HepG2 (cell line): ENCODE results near the gene CCDC88C. TPM values are rescaled to one million over a fixed set of nuclear protein-coding genes. Genes with fewer than 3 reads are reported as not detected.

Experiments used
- ATAC-seq: fragments of 200-7000 bp; cut with Tn5 transposase; 3 replicates; pipeline ENCODE4 v1.9.1; 2020; ENCODE audit warnings: mild to moderate bottlenecking, moderate library complexity
- BruUV-seq: library from RNA; stranded (reverse); fragments of 400-500 nt; replicated peaks from 2 replicates; lab custom pipeline; 2021; lab: Mats Ljungman, UMichigan
- CTCF ChIA-PET: fragments of 300-600 bp; formaldehyde crosslinking; extraction: SDS; loops from one replicate; lab custom pipeline; 2021; ENCODE audit warnings: low total read pairs, inconsistent platforms, low intra/inter-chr PET ratio; lab: Yijun Ruan, JAX
- POLR2A ChIA-PET: fragments of 350-600 bp; sonication (Branson Sonifier 250); formaldehyde crosslinking; loops from one replicate; lab custom pipeline; 2020; ENCODE audit warnings: antibody characterized with exemption, inconsistent platforms; lab: Yijun Ruan, JAX
- DNase-seq: peaks from one replicate; pipeline ENCODE4 v3.0.0-alpha.2; 2015; ENCODE audit warnings: low spot score
- FAIRE-seq: peaks from 3 replicates; lab custom pipeline; 2011; peaks lifted over from hg19 to GRCh38; lab: Jason Lieb, UNC
- H2AFZ ChIP-seq: one replicate; pipeline ENCODE4 v1.6.1; 2011; ENCODE audit warnings: low read length, inconsistent platforms
- H3K27ac ChIP-seq: fragments of 300-600 bp; 3 replicates; pipeline ENCODE4 v1.8.0; 2011; ENCODE audit warnings: mixed run types, mild to moderate bottlenecking, mixed read lengths, low read length, inconsistent platforms; ENCODE audit not compliant: insufficient read depth; ENCODE audit errors: extremely low read length
- H3K27me3 ChIP-seq, 2 experiments: fragments of 200-600 bp in 1 of 2; 2 replicates in 1 of 2; 3 replicates in 1 of 2; pipeline versions ENCODE4 v1.6.0 to v1.8.0; 2011; ENCODE audit warnings: low read length in 2 of 2, mild to moderate bottlenecking in 2 of 2, moderate library complexity in 2 of 2, inconsistent platforms in 1 of 2; ENCODE audit not compliant: insufficient read depth in 2 of 2, control insufficient read depth in 1 of 2
- H3K36me3 ChIP-seq, 2 experiments: fragments of 200-600 bp in 1 of 2; replicated peaks in 1 of 2; 2 replicates in 1 of 2; 3 replicates in 1 of 2; pipeline versions ENCODE4 v1.5.1 to v1.8.0; 2011; ENCODE audit warnings: low read length in 2 of 2, inconsistent platforms in 1 of 2; ENCODE audit not compliant: insufficient read depth in 2 of 2, control insufficient read depth in 1 of 2
- H3K4me1 ChIP-seq: 2 replicates; pipeline ENCODE4 v1.5.1; 2012; ENCODE audit warnings: low read length, inconsistent platforms; ENCODE audit not compliant: insufficient read depth
- H3K4me2 ChIP-seq: 2 replicates; pipeline ENCODE4 v1.6.0; 2011; ENCODE audit warnings: low read depth, low read length, inconsistent platforms
- H3K4me3 ChIP-seq, 3 experiments: fragments of 200-600 bp in 1 of 3; sonication (generic), shearing (Covaris generic) in 1 of 3; replicated peaks in 1 of 3; 2 replicates each; pipeline ENCODE4 v1.5.1; 2011 to 2016; ENCODE audit warnings: low read length in 3 of 3, inconsistent platforms in 2 of 3, low read depth in 2 of 3, mild to moderate bottlenecking in 2 of 3, control low read depth in 1 of 3, mixed read lengths in 1 of 3; ENCODE audit not compliant: insufficient read depth in 1 of 3
- H3K79me2 ChIP-seq: one replicate; pipeline ENCODE4 v1.6.1; 2011; ENCODE audit warnings: low read length, inconsistent platforms; ENCODE audit not compliant: insufficient read depth
- H3K9ac ChIP-seq: 2 replicates; pipeline ENCODE4 v1.6.0; 2011; ENCODE audit warnings: mild to moderate bottlenecking, low read depth, low read length, inconsistent platforms; ENCODE audit not compliant: insufficient read depth
- H3K9me3 ChIP-seq: 2 replicates; pipeline ENCODE4 v1.5.1; 2012; ENCODE audit warnings: mild to moderate bottlenecking, low read length
- H4K20me1 ChIP-seq: 2 replicates; pipeline ENCODE4 v1.6.0; 2011; ENCODE audit warnings: inconsistent platforms, mild to moderate bottlenecking, low read length, moderate library complexity; ENCODE audit not compliant: insufficient read depth
- ARHGAP35 ChIP-seq: sonication (generic); formaldehyde crosslinking; IDR thresholded peaks from 2 replicates; pipeline ENCODE4 v1.9.0; 2022; ENCODE audit warnings: mild to moderate bottlenecking, inconsistent platforms, moderate library complexity, missing genetic modification reagents, borderline replicate concordance
- ARID2 ChIP-seq: sonication (generic); formaldehyde crosslinking; IDR thresholded peaks from 2 replicates; pipeline ENCODE4 v1.8.1; 2022; ENCODE audit warnings: mild to moderate bottlenecking, missing genetic modification reagents, borderline replicate concordance
- ATM ChIP-seq: fragments of 450-650 bp; IDR thresholded peaks from 2 replicates; pipeline ENCODE4 v1.7.1; 2017; ENCODE audit warnings: mild to moderate bottlenecking, borderline replicate concordance
- ATRX ChIP-seq: sonication (generic); formaldehyde crosslinking; IDR thresholded peaks from 2 replicates; pipeline ENCODE4 v1.4.0; 2020; ENCODE audit warnings: missing genetic modification reagents, borderline replicate concordance
- NR2C2 ChIP-seq: sonication (generic); formaldehyde crosslinking; IDR thresholded peaks from 2 replicates; pipeline ENCODE4 v1.4.0; 2020; ENCODE audit warnings: missing genetic modification reagents, mild to moderate bottlenecking, moderate library complexity, borderline replicate concordance
- RBAK ChIP-seq: sonication (generic); formaldehyde crosslinking; IDR thresholded peaks from 2 replicates; pipeline ENCODE4 v1.5.1; 2020; ENCODE audit warnings: mild to moderate bottlenecking, missing genetic modification reagents
- RFX1 ChIP-seq: fragments of 450-650 bp; IDR thresholded peaks from 2 replicates; pipeline ENCODE4 v1.6.1; 2017
- SP4 ChIP-seq: sonication (generic); formaldehyde crosslinking; IDR thresholded peaks from 2 replicates; pipeline ENCODE4 v1.8.1; 2023; ENCODE audit warnings: mild to moderate bottlenecking, missing genetic modification reagents
- THAP7 ChIP-seq: sonication (generic); formaldehyde crosslinking; IDR thresholded peaks from 2 replicates; pipeline ENCODE4 v1.8.1; 2023; ENCODE audit warnings: mild to moderate bottlenecking, missing genetic modification reagents
- THAP9 ChIP-seq: sonication (generic); formaldehyde crosslinking; IDR thresholded peaks from 2 replicates; pipeline ENCODE4; 2020; ENCODE audit warnings: missing genetic modification reagents, mild to moderate bottlenecking, borderline replicate concordance
- ZNF225 ChIP-seq: sonication (generic); formaldehyde crosslinking; IDR thresholded peaks from 2 replicates; pipeline ENCODE4 v1.4.0; 2020; ENCODE audit warnings: mild to moderate bottlenecking, missing genetic modification reagents
- ZNF367 ChIP-seq: sonication (generic); formaldehyde crosslinking; IDR thresholded peaks from 2 replicates; pipeline ENCODE4 v1.4.0; 2020; ENCODE audit warnings: missing genetic modification reagents, borderline replicate concordance
- ZNF597 ChIP-seq: sonication (generic); formaldehyde crosslinking; IDR thresholded peaks from 2 replicates; pipeline ENCODE4 v1.5.0; 2020; ENCODE audit warnings: missing genetic modification reagents
- ZNF800 ChIP-seq: sonication (generic); formaldehyde crosslinking; IDR thresholded peaks from 2 replicates; pipeline ENCODE4 v1.4.0; 2020; ENCODE audit warnings: missing genetic modification reagents
- WGBS: methylation state at CpG from one replicate; pipeline ENCODE4 v1.1.6; 2017; ENCODE audit warnings: low lambda C conversion rate; 5-methylcytosine and 5-hydroxymethylcytosine counted together
- in situ Hi-C: cut with HindIII; loops from 2 replicates; pipeline ENCODE4 v1.10.0; 2017; ENCODE audit warnings: low pct_unique_long_range_greater_than_20kb; ENCODE audit not compliant: extremely low pct_ligation_motif_present
- intact Hi-C: fragments of 100-400 bp; cut with micrococcal nuclease; formaldehyde crosslinking; loops from one replicate; pipeline ENCODE4 v1.10.0; 2022; ENCODE audit not compliant: unreplicated experiment
- polyA plus RNA-seq, 8 experiments: library from polyadenylated mRNA; depleted of rRNA in 3 of 8; stranded (reverse) in 7 of 8; unstranded in 1 of 8; fragments of >200 nt; fragmentation: Illumina TruSeq in 4 of 8; extraction: Trizol in 4 of 8; gene quantifications; 2 replicates each; pipeline versions ENCODE4 v1.2.1 to v1.2.3, GENCODE V29; 2011 to 2016; ENCODE audit warnings: low read depth in 4 of 8, missing spikeins in 1 of 8, mixed read lengths in 1 of 8; ENCODE audit not compliant: insufficient read depth in 1 of 8
- total RNA-seq, 5 experiments: library from RNA; depleted of rRNA; stranded (reverse); fragments of >200 nt; fragmentation: Illumina TruSeq; extraction: Trizol; gene quantifications; 2 replicates each; pipeline ENCODE4 v1.2.3, GENCODE V29; 2016; ENCODE audit warnings: low read depth in 1 of 5

Gene CCDC88C
- total and polyA plus RNA-seq, 2 of the 13 experiments (the other 11 are each of a cell fraction or from before 2014, with no cell fraction given): 3.6 to 11.7 TPM

- peaks cover 25% of the 10 kb centered on the region for H3K4me1 ChIP-seq
- no peaks in the 10 kb centered on the region; a peak in 1 of 5 replicates for H3K36me3 ChIP-seq
- no peak for ATAC-seq
- H3K4me2 ChIP-seq: no peak overlapping the region
- TF ChIP-seq RFX1 (no peak), ZNF367 (no peak), ATRX (CRISPR knock-in tag) (no peak), ARHGAP35 (no peak), SP4 (no peak), THAP7 (CRISPR knock-in tag) (no peak), THAP9 (CRISPR knock-in tag) (no peak), ZNF597 (CRISPR knock-in tag) (no peak), ARID2 (CRISPR knock-in tag) (no peak), ATM (no peak), RBAK (CRISPR knock-in tag) (no peak), NR2C2 (CRISPR knock-in tag) (no peak), ZNF800 (CRISPR knock-in tag) (no peak), ZNF225 (CRISPR knock-in tag) (no peak)
- H3K27me3 ChIP-seq: no peaks in the 10 kb centered on the region
- H3K4me3 ChIP-seq: no peak overlapping the region
- H3K27ac ChIP-seq: no peak overlapping the region
- peaks cover 6% of the 10 kb centered on the region for H3K79me2 ChIP-seq
- H3K9me3 ChIP-seq: no peaks in the 10 kb centered on the region
- POLR2A ChIA-PET: no interaction called here
- no peak overlapping the region for H3K9ac ChIP-seq
- BruUV-seq: no TSS peak
- CTCF ChIA-PET: no interaction called here
- in situ Hi-C loops: no loop called here
- no peak for FAIRE-seq
- intact Hi-C loops: loop anchor here (2.0 kb wide), 1 partner anchor 33 kb away; no protein-coding TSS in a partner anchor
- peaks cover 13% of the 10 kb centered on the region; the same call in 1 of the 2 replicates for H4K20me1 ChIP-seq
- no peak overlapping the region for H2AFZ ChIP-seq
- DNase-seq: no peak
- 77% methylated on average over 5 of the region's 5 CpGs for WGBS
Observed at GRCh38 chr14:91380123-91380522, 37.5 kb downstream of the CCDC88C start.
